LNCAP (cell line): Measurements from ENCODE around the gene ITSN1.
A peak's percentile ranks its signal among the peaks of the same experiment; 100 is the strongest.

Experiments used
- TF ChIP-seq, protein P1 (sequence below): fragments of 450-650 bp; IDR thresholded peaks from 2 replicates; pipeline ENCODE4 v1.5.1; 2017; ENCODE audit warnings: mild to moderate bottlenecking

ITSN1 gene

GRCh38 chr21:33886321-33886720, 244.0 kb downstream of the ITSN1 start:
- TF ChIP-seq, protein P1, sequence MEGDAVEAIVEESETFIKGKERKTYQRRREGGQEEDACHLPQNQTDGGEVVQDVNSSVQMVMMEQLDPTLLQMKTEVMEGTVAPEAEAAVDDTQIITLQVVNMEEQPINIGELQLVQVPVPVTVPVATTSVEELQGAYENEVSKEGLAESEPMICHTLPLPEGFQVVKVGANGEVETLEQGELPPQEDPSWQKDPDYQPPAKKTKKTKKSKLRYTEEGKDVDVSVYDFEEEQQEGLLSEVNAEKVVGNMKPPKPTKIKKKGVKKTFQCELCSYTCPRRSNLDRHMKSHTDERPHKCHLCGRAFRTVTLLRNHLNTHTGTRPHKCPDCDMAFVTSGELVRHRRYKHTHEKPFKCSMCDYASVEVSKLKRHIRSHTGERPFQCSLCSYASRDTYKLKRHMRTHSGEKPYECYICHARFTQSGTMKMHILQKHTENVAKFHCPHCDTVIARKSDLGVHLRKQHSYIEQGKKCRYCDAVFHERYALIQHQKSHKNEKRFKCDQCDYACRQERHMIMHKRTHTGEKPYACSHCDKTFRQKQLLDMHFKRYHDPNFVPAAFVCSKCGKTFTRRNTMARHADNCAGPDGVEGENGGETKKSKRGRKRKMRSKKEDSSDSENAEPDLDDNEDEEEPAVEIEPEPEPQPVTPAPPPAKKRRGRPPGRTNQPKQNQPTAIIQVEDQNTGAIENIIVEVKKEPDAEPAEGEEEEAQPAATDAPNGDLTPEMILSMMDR, result no peak

- TF ChIP-seq, protein P1, result no peak
These were observed 247.9 kb downstream of the ITSN1 start for GRCh38 chr21:33890187-33890586.

- TF ChIP-seq, protein P1, result no peak
These were observed 250.6 kb downstream of the ITSN1 start for GRCh38 chr21:33892853-33893252.

DNA sequence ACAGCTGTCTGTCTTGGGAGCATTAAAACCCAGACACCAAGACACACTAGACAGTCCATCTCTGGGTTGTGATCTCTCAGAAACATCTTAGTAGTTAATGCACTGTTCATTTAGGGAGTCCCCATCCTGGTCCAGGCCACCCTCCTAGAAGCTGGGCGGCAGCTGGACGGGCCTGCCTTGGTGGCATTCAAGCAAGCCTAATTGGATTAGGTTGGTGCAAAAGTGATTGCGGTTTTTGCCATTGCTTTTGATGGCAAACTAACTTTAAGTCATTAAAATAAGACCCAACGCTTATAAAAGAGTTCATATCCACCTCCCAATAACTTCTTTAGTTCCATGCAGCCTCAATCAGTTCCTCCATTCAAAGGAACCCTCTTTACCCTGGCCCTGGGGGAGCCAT, 251.6 kb downstream of the ITSN1 start:
- TF ChIP-seq, protein P1, result no peak

DNA sequence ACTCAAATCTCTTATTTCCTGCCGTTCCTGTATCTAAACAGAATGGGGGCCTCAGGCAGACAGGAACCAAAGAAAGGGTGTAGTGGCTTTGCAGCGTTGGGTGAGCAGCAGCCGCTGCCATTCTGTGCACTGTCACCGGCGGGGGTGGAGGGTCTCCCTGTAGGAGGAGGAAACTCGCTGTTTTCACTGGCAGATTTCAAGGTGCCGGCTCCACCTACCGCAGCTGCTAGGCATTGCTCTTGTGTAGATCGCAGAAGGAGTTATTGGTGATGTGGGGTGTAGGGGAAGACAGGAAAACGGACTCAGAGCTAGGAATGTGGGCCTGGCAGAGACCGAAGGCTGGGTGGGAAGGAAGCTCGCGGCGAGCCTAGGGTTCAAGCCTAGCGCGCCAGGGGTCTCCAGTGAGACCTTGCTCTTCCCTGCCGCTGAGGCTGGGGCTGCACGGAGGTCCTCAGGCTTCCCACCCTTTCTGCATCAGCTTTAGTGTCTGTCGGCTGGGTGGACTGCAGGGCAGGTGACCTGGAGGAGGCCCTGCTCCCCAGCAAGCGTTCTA, 252.5 kb downstream of the ITSN1 start:
- TF ChIP-seq, protein P1, result peak; percentile 67

GRCh38 chr21:33895356-33895755, 253.1 kb downstream of the ITSN1 start:
- TF ChIP-seq, protein P1, result no peak

DNA sequence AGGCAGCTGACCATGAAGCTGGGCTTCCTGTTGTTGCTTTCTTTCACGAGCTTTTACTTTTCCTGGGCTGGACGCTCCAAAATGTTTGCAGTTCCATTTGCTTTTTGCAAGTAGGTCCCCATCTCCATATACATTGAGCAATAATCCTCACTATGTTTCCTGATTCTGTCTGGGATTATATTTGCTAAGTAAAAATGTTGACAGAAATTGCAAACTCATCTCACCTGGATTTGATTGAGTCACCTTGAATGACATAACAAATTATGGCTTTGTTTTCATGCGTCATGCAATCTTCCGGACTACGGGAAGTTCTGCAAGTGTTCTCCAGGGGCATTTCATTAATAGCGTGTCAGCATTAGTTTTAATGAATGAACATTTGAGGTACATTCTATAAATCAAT, 254.4 kb downstream of the ITSN1 start:
- TF ChIP-seq, protein P1, result no peak

- TF ChIP-seq, protein P1, result no peak
These were observed 254.8 kb downstream of the ITSN1 start for GRCh38 chr21:33897098-33897497.
